GM18951 (cell line): ENCODE data around the gene TEX26.
"Not testable (repeated sequence)": the region's sequence is repeated elsewhere in the genome, so short reads cannot be mapped to it uniquely, and the experiment has no call there.

Source experiments
- POLR2A ChIP-seq: IDR thresholded peaks from 4 replicates; pipeline ENCODE4 v1.6.1; 2011; ENCODE audit warnings: mild to moderate bottlenecking; ENCODE audit not compliant: insufficient read length, insufficient read depth; ENCODE audit errors: extremely low read depth
- in situ Hi-C: fragments of 300-500 bp; cut with MboI; formaldehyde crosslinking; loops from one replicate; pipeline ENCODE4 v1.12.0; 2022; ENCODE audit warnings: low sequenced_read_pairs, mixed read lengths, inconsistent platforms; ENCODE audit not compliant: unreplicated experiment

Gene TEX26

GRCh38 chr13:30907121-30907861 is 25.2 kb upstream of the TEX26 start:
- in situ Hi-C loops: no loop called here
- TF ChIP-seq POLR2A: no peak

DNA sequence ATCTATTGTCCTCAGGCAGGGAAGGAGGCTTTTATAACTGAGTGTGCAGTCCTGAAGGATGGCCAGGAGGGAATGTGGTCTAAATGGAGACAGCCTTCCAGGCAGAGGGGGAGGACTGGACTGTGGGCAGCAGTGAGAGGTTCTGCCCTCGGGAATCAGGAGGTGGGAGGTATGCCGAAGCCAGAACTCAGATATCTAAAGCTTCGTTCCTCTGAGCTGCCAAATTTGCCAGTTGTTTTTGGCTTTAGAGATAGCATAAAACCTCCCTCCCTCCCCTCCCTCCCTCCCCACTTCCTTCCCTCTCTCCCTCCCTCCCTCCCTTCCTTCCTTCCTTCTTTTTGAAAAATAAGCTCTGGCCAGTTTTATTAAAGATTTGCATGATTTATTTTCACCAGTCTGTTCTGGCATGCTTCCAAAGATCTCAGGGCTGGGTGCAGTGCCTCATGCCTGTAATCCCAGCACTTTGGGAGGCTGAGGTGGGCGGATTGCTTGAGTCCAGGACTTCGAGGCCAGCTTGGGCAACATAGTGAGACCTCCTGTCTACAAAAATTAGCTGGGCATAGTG is 24.0 kb upstream of the TEX26 start:
- in situ Hi-C loops: no loop called here
- TF ChIP-seq POLR2A: no peak

DNA sequence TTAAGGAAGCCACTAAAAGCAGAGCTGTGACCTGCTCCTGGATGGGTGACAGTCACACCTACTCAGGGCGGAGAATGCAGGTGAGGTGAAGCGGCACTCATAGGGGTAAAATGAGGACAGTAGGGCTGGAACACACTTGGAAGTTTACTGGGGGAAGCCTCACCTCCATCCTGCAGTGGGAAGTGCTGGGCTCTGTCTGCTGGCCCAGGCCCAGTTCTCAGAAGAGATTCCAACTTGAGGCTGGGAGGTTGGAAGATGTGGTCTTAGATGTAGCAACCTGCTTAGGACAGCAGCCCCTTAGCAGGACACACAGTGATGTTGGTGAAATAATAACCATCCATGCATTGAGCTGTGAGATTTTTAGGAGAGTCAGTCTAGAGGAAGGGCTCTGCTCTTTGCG is 21.8 kb upstream of the TEX26 start:
- in situ Hi-C loops: no loop called here
- TF ChIP-seq POLR2A: no peak

DNA sequence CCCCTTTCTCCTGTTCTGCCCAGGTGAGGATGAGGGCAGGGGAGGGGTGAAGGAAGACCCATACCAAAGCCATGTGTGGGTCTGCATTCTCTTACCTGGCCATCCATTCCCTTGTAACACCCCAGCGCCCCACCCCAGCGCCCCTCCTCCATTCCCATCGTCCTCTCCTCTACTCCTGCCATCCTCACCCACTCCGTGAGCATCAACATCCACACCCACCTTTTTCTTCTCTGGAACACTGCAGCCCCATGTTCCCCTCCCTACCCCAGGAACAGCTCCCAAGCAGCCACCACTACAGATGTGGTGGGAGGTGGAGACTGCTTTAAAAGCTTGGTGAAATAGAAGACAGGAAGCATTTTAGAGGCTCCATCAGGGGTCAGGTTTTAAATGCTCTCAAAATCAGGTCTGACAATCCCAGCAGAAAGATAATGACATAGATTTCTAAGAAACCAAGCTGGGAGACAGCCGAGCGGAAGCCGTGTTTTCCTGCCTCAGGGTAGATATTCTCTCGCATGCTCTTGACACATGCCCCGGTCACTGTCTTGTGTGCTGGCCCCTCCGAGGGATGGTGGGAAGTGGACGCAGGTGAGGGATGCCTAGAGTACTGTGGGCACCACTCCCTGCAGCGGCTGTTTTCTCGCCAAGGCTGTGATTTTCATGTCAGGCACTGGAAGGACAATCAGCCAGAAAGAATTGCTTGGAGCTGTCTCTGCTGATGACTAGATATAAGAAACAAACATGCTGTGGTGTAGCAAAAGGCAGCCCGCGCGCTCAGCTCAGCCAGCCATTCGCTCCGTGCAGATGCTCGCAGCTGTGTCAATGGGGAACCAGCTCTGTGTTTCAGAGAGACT is 16.5 kb upstream of the TEX26 start:
- TF ChIP-seq POLR2A: no peak
- in situ Hi-C loops: no loop called here

DNA sequence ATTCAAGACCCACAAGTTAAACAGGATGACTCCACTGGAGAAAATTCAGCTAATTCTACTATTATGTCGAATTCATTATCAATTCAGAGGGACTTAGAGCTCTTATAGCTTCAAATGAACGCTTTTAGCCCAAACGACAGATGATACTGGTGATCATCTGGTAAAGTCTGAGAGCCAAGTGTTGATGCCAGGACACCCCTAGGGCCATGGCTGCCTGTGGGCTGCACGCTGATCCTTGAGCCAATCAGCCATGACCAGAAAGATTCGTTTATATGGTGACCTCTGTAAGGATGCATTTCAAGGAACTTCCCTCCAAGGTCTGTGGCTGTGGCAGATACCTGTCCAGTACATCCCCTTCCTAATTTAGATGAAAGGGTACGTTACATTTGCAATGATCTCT is 15.5 kb upstream of the TEX26 start:
- in situ Hi-C loops: no loop called here
- no peak for TF ChIP-seq POLR2A

- in situ Hi-C loops: no loop called here
These were observed 13.6 kb upstream of the TEX26 start for GRCh38 chr13:30918662-30919405.

GRCh38 chr13:30920162-30920909 is 12.1 kb upstream of the TEX26 start:
- in situ Hi-C loops: no loop called here
- TF ChIP-seq POLR2A: no peak

More at GRCh38 chr13:30918662-30919405, 13.6 kb upstream of the TEX26 start:
- no peak for TF ChIP-seq POLR2A

DNA sequence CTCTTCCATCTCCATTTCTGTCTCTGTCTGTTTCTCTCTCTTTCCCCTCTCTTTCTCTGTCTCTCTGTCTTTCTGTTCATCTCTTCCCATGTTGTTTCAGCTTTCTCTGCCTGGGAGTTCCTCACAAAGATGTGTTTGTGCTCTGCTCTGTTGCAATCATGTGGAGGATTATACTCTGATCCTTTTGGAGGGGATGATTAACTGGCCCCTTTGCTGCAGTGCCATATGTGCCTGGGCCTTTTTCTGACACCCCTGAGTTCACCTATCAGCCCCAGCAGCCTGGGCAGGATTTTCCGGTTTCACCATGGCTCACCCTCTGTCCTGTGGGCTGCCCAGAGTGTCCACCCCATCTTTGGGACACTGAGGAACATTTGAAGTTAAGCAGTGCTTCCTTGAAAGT is 9.0 kb upstream of the TEX26 start:
- in situ Hi-C loops: no loop called here
- no peak for TF ChIP-seq POLR2A

DNA sequence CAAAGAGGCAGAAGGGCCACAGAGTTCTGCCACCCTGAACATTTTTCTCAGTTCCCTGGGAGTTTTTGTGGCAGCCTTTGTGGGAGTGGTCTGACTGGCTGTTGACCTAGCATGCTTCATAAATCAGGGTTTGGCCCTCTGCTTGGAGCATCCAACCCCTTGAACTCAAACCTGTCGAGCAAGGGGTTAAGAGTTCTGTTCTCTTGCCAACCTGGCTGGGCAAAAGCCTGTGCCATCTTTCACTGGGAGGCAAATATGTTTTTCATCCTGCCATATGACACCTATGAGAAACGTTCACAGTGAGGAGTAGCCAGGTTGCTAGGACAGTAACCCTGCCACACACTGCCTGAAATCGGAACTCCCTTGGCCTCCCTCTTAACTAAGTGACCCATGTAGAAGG is 7.7 kb upstream of the TEX26 start:
- in situ Hi-C loops: no loop called here
- TF ChIP-seq POLR2A: no peak

GRCh38 chr13:30925429-30925828 is 7.0 kb upstream of the TEX26 start:
- in situ Hi-C loops: no loop called here
- TF ChIP-seq POLR2A: no peak

DNA sequence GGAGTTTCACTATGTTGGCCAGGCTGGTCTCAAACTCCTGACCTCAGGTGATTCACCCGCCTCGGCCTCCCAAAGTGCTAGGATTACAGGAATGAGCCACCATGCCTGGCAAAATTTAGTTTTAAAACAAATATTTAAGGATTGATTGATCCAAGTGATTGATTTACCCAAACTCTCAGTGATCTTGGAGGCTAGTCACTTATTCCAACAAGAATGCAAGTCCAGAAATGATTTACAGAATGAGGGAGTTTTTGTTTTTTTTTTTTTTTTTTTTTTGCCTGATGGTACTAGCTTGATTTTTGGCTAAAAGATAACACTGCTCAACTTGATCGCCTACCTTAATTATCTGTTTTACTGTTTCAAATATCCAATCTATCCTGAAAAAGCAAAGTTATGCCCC is 5.7 kb upstream of the TEX26 start:
- in situ Hi-C loops: no loop called here
- TF ChIP-seq POLR2A: no peak

GRCh38 chr13:30927188-30927587 is 5.3 kb upstream of the TEX26 start:
- in situ Hi-C loops: not testable (repeated sequence)
